Caco-2 (cell line): ENCODE data around the gene RHBDL2. TPM values are rescaled to one million over a fixed set of nuclear protein-coding genes. Genes with fewer than 3 reads are reported as not detected.

ENCODE experiments used
- BruUV-seq: library from RNA; stranded (reverse); fragments of 400-500 nt; replicated peaks from 2 replicates; lab custom pipeline; 2021; lab: Mats Ljungman, UMichigan
- CTCF ChIA-PET: fragments of 300-600 bp; sonication (Branson Sonifier 250); formaldehyde crosslinking; loops from one replicate; lab custom pipeline; 2022; ENCODE audit warnings: antibody characterized with exemption; lab: Charles Lee
- POLR2A ChIA-PET: fragments of 300-600 bp; sonication (Branson Sonifier 250); formaldehyde crosslinking; loops from one replicate; lab custom pipeline; 2022; ENCODE audit warnings: antibody characterized with exemption; lab: Charles Lee
- DNase-seq, 2 experiments: peaks; one replicate each; pipeline versions ENCODE4 v3.0.0 to v3.0.0-alpha.2; 2020 to 2022
- H3K27me3 ChIP-seq: replicated peaks from 2 replicates; pipeline ENCODE4 v1.6.0; 2011; ENCODE audit warnings: low read length; ENCODE audit not compliant: control insufficient read depth, insufficient read depth
- H3K36me3 ChIP-seq: 2 replicates; pipeline ENCODE4 v1.5.1; 2011; ENCODE audit warnings: low read length; ENCODE audit not compliant: control insufficient read depth, insufficient read depth
- H3K4me1 ChIP-seq: fragments of 250-450 bp; sonication (Bioruptor Pico); 2 replicates; pipeline ENCODE4 v1.5.1; 2020; ENCODE audit warnings: mild to moderate bottlenecking
- H3K4me3 ChIP-seq: 2 replicates; pipeline ENCODE4 v1.5.1; 2011; ENCODE audit warnings: low read depth, mild to moderate bottlenecking, control low read depth, low read length
- H3K9me3 ChIP-seq: fragments of 250-450 bp; sonication (Bioruptor Pico); 2 replicates; pipeline ENCODE4 v1.5.1; 2020; ENCODE audit warnings: mild to moderate bottlenecking, moderate library complexity
- H3K27ac Mint-ChIP-seq: one replicate; pipeline ENCODE4 v1.8.0; 2022; ENCODE audit warnings: mixed read lengths; ENCODE audit not compliant: unreplicated experiment
- H3K27me3 Mint-ChIP-seq: one replicate; pipeline ENCODE4 v1.8.0; 2022; ENCODE audit warnings: mixed read lengths; ENCODE audit not compliant: insufficient read depth, unreplicated experiment
- H3K36me3 Mint-ChIP-seq: one replicate; pipeline ENCODE4 v1.8.0; 2022; ENCODE audit warnings: mild to moderate bottlenecking, mixed read lengths; ENCODE audit not compliant: insufficient read depth, unreplicated experiment
- H3K4me1 Mint-ChIP-seq: one replicate; pipeline ENCODE4 v1.8.0; 2022; ENCODE audit warnings: low read depth, mixed read lengths; ENCODE audit not compliant: unreplicated experiment
- H3K4me3 Mint-ChIP-seq: one replicate; pipeline ENCODE4 v1.8.0; 2022; ENCODE audit warnings: mild to moderate bottlenecking, moderate library complexity, mixed read lengths; ENCODE audit not compliant: unreplicated experiment
- H3K9me3 Mint-ChIP-seq: one replicate; pipeline ENCODE4 v1.8.0; 2022; ENCODE audit warnings: mixed read lengths; ENCODE audit not compliant: unreplicated experiment
- intact Hi-C: fragments of 100-400 bp; cut with micrococcal nuclease; formaldehyde crosslinking; loops from one replicate; pipeline ENCODE4 v1.10.0; 2022; ENCODE audit not compliant: unreplicated experiment
- total RNA-seq: library from RNA; stranded (reverse); gene quantifications from 2 replicates; pipeline ENCODE4 v1.2.3, GENCODE V29; 2022
- TF ChIP-seq, protein P1 (sequence below), 2 experiments: fragments of 200-600 bp in 1 of 2; IDR thresholded peaks; 1 replicate in 1 of 2; 2 replicates in 1 of 2; pipeline versions ENCODE4 v1.5.1 to v1.8.0; 2011 to 2022; ENCODE audit warnings: antibody characterized with exemption in 1 of 2, control low read depth in 1 of 2, inconsistent platforms in 1 of 2, low read depth in 1 of 2, low read length in 1 of 2, mild to moderate bottlenecking in 1 of 2, moderate library complexity in 1 of 2; ENCODE audit not compliant: insufficient read depth in 1 of 2, severe bottlenecking in 1 of 2, unreplicated experiment in 1 of 2

Gene RHBDL2
- total RNA-seq, 1 experiment from 2014 or later = not detected

DNA sequence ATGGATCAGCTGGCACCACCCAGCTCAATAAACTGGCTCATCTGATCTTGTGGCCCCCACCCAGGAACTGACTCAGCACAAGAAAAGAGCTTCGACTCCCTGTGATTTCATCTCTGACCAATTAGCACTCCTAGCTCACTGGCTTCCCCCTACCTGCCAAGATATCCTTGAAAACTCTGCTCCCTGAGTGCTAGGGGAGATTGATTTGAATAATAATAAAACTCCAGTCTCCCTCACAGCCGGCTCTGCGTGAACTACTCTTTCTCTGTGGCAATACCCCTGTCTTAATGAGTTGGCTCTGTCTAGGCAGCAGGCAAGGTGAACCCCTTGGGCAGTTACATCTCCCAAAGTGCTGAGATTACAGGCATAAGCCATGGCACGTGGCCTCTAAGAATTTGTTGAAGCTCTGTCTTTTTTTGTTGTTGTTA is 11.8 kb upstream of the RHBDL2 start:
- H3K27me3 Mint-ChIP-seq = no peaks in the 10 kb centered on the region
- Histone ChIP-seq H3K9me3 (no peaks in the 10 kb centered on the region), H3K36me3 (no peaks in the 10 kb centered on the region), H3K27me3 (no peaks in the 10 kb centered on the region), H3K4me3 (no peak overlapping the region), H3K4me1 (peaks cover 6% of the 10 kb centered on the region)
- H3K27ac Mint-ChIP-seq = peak overlapping the region; percentile 57
- no peaks in the 10 kb centered on the region for H3K9me3 Mint-ChIP-seq
- TF ChIP-seq, protein P1, sequence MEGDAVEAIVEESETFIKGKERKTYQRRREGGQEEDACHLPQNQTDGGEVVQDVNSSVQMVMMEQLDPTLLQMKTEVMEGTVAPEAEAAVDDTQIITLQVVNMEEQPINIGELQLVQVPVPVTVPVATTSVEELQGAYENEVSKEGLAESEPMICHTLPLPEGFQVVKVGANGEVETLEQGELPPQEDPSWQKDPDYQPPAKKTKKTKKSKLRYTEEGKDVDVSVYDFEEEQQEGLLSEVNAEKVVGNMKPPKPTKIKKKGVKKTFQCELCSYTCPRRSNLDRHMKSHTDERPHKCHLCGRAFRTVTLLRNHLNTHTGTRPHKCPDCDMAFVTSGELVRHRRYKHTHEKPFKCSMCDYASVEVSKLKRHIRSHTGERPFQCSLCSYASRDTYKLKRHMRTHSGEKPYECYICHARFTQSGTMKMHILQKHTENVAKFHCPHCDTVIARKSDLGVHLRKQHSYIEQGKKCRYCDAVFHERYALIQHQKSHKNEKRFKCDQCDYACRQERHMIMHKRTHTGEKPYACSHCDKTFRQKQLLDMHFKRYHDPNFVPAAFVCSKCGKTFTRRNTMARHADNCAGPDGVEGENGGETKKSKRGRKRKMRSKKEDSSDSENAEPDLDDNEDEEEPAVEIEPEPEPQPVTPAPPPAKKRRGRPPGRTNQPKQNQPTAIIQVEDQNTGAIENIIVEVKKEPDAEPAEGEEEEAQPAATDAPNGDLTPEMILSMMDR (IDR thresholded peaks at IDR 0.05; ENCODE audit: insufficient read depth in 1 of 2, low read depth in 1 of 2, low read length in 1 of 2, severe bottlenecking in 1 of 2, unreplicated experiment in 1 of 2) = no peak
- ChIA-PET POLR2A (no interaction called here), CTCF (no interaction called here)
- DNase-seq = no peak
- BruUV-seq = no TSS peak
- intact Hi-C loops = no loop called here
- H3K4me3 Mint-ChIP-seq = no peak overlapping the region
- H3K4me1 Mint-ChIP-seq = no peaks in the 10 kb centered on the region
- H3K36me3 Mint-ChIP-seq = peaks cover 6% of the 10 kb centered on the region

DNA sequence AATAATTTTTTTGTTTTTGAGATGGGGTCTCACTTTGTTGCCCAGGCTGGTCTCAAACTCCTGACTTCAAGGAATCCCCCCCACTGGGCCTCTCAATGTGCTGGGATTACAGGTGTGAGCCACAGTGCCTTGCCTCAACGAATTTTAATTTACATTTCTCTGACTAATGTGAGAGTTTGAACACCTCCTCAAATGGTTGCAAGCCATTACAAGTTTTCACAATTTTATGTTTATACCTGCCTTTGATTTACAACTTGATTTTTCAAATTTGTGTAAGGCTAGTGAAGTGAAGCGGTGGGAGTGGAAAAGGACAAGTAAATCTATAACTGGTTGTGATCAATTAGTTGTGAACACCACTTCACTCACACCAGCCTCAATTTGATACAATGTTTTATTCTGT is 8.9 kb upstream of the RHBDL2 start:
- Mint-ChIP-seq H3K36me3 (peaks cover 6% of the 10 kb centered on the region), H3K4me1 (no peaks in the 10 kb centered on the region), H3K9me3 (no peaks in the 10 kb centered on the region), H3K27ac (no peak overlapping the region), H3K27me3 (no peaks in the 10 kb centered on the region), H3K4me3 (no peak overlapping the region)
- Histone ChIP-seq H3K4me3 (no peak overlapping the region), H3K9me3 (no peaks in the 10 kb centered on the region), H3K36me3 (no peaks in the 10 kb centered on the region), H3K4me1 (peaks cover 5% of the 10 kb centered on the region; the same call in 1 of the 2 replicates), H3K27me3 (no peaks in the 10 kb centered on the region)
- ChIA-PET CTCF (no interaction called here), POLR2A (no interaction called here)
- TF ChIP-seq, protein P1 (IDR thresholded peaks at IDR 0.05; ENCODE audit: insufficient read depth in 1 of 2, low read depth in 1 of 2, low read length in 1 of 2, severe bottlenecking in 1 of 2, unreplicated experiment in 1 of 2) = no peak
- no peak for DNase-seq
- intact Hi-C loops = no loop called here
- no TSS peak for BruUV-seq

DNA sequence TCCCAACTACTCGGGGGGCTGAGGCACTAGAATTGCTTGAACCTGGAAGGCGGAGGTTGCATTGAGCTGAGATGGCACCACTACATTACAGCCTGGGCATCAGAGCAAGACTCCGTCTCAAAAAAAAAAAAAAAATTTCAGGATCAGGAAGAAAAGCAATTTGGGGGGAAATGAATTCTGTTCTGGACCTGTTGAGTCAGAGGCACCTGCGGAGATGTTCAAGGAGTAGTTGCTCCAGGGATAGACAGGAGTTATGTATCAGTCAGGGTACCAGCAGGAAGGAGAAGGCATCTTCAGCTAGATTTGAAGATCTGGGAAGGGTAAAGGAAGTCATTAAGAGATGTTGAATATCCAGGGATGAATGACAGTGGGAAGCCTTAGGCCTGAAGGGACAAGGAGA is 2.9 kb upstream of the RHBDL2 start:
- Histone ChIP-seq H3K9me3 (no peaks in the 10 kb centered on the region), H3K4me1 (no peaks in the 10 kb centered on the region), H3K4me3 (no peak overlapping the region), H3K27me3 (no peaks in the 10 kb centered on the region), H3K36me3 (no peaks in the 10 kb centered on the region)
- Mint-ChIP-seq H3K4me3 (no peak overlapping the region), H3K27me3 (no peaks in the 10 kb centered on the region), H3K27ac (no peak overlapping the region), H3K36me3 (no peaks in the 10 kb centered on the region), H3K9me3 (no peaks in the 10 kb centered on the region), H3K4me1 (no peaks in the 10 kb centered on the region)
- TF ChIP-seq, protein P1 (IDR thresholded peaks at IDR 0.05; ENCODE audit: insufficient read depth in 1 of 2, low read depth in 1 of 2, low read length in 1 of 2, severe bottlenecking in 1 of 2, unreplicated experiment in 1 of 2) = no peak
- ChIA-PET CTCF (no interaction called here), POLR2A (no interaction called here)
- intact Hi-C loops = no loop called here
- no peak for DNase-seq
- no TSS peak for BruUV-seq
